ENCODE data around the gene TRIO.
"Not testable (repeated sequence)": the region's sequence is repeated elsewhere in the genome, so short reads cannot be mapped to it uniquely, and the experiment has no call there.

TRIO gene

GRCh38 chr5:14204011-14204670, 61.0 kb downstream of the TRIO start:
- TF ChIP-seq ELF4 (IDR thresholded peaks at IDR 0.05) = no peak
- no peak for TF ChIP-seq BHLHE40 (IDR thresholded peaks at IDR 0.05; ENCODE audit: borderline replicate concordance)
- TF ChIP-seq HDGF (IDR thresholded peaks at IDR 0.05; ENCODE audit: borderline replicate concordance) = no peak
- TF ChIP-seq NFRKB (IDR thresholded peaks at IDR 0.05) = no peak
- TF ChIP-seq ARNT (IDR thresholded peaks at IDR 0.05) = no peak
- TF ChIP-seq SUZ12 (IDR thresholded peaks at IDR 0.05) = no peak
- TF ChIP-seq SP1 (IDR thresholded peaks at IDR 0.05) = no peak
- no peak for TF ChIP-seq FOXK2 (IDR thresholded peaks at IDR 0.05)
- no peak for TF ChIP-seq FOXA1 (IDR thresholded peaks at IDR 0.05)
- TF ChIP-seq ZNF384 (IDR thresholded peaks at IDR 0.05) = no peak
- TF ChIP-seq LEF1 (IDR thresholded peaks at IDR 0.05; ENCODE audit: borderline replicate concordance) = no peak
- no peak for TF ChIP-seq L3MBTL2 (conservative IDR thresholded peaks at IDR 0.05)
- POLR2A ChIA-PET = interaction anchor here (0.9 kb wide), 1 partner anchor 10 kb away, joined by 4 read pairs; no protein-coding TSS in a partner anchor
- no peak for DNase-seq (ENCODE audit: extremely low spot score)
- CTCF ChIA-PET = interaction anchor here (1.7 kb wide), 1 partner anchor 14 kb away, joined by 4 read pairs; no protein-coding TSS in a partner anchor

GRCh38 chr5:14204785-14205321, 61.7 kb downstream of the TRIO start:
- ChIA-PET CTCF (no interaction called here), POLR2A (interaction anchor here (0.9 kb wide), 1 partner anchor 11 kb away, joined by 4 read pairs; no protein-coding TSS in a partner anchor)
- DNase-seq (ENCODE audit: extremely low spot score) = no peak
- no peak for TF ChIP-seq FOXM1 (IDR thresholded peaks at IDR 0.05; ENCODE audit: borderline replicate concordance)
- no peak for TF ChIP-seq TARDBP (IDR thresholded peaks at IDR 0.05)
- TF ChIP-seq LEF1 (IDR thresholded peaks at IDR 0.05; ENCODE audit: borderline replicate concordance) = no peak
- no peak for TF ChIP-seq SP1 (IDR thresholded peaks at IDR 0.05)
- no peak for TF ChIP-seq CTBP1 (IDR thresholded peaks at IDR 0.05; ENCODE audit: borderline replicate concordance)
- TF ChIP-seq SUZ12 (IDR thresholded peaks at IDR 0.05) = no peak
- no peak for TF ChIP-seq BHLHE40 (IDR thresholded peaks at IDR 0.05; ENCODE audit: borderline replicate concordance)
- TF ChIP-seq NFRKB (IDR thresholded peaks at IDR 0.05) = no peak
- no peak for TF ChIP-seq ZNF384 (IDR thresholded peaks at IDR 0.05)
- TF ChIP-seq ELF4 (IDR thresholded peaks at IDR 0.05) = no peak
- TF ChIP-seq PKNOX1 (IDR thresholded peaks at IDR 0.05) = no peak
- no peak for TF ChIP-seq FOXA1 (IDR thresholded peaks at IDR 0.05)
- TF ChIP-seq FOXK2 (IDR thresholded peaks at IDR 0.05) = no peak
- no peak for TF ChIP-seq ARNT (IDR thresholded peaks at IDR 0.05)
- no peak for TF ChIP-seq HDGF (IDR thresholded peaks at IDR 0.05; ENCODE audit: borderline replicate concordance)
- TF ChIP-seq L3MBTL2 (conservative IDR thresholded peaks at IDR 0.05) = no peak

GRCh38 chr5:14206028-14206725, 63.0 kb downstream of the TRIO start:
- no peak for DNase-seq (ENCODE audit: extremely low spot score)
- TF ChIP-seq LEF1 (IDR thresholded peaks at IDR 0.05; ENCODE audit: borderline replicate concordance) = no peak
- TF ChIP-seq CTBP1 (IDR thresholded peaks at IDR 0.05; ENCODE audit: borderline replicate concordance) = no peak
- TF ChIP-seq ZNF384 (IDR thresholded peaks at IDR 0.05) = no peak
- no peak for TF ChIP-seq SUZ12 (IDR thresholded peaks at IDR 0.05)
- no peak for TF ChIP-seq FOXA1 (IDR thresholded peaks at IDR 0.05)
- TF ChIP-seq FOXM1 (IDR thresholded peaks at IDR 0.05; ENCODE audit: borderline replicate concordance) = no peak
- no peak for TF ChIP-seq PKNOX1 (IDR thresholded peaks at IDR 0.05)
- no peak for TF ChIP-seq NFRKB (IDR thresholded peaks at IDR 0.05)
- POLR2A ChIA-PET = no interaction called here
- CTCF ChIA-PET = no interaction called here

GRCh38 chr5:14207428-14207827, 64.3 kb downstream of the TRIO start:
- DNase-seq (ENCODE audit: extremely low spot score); POLR2A ChIA-PET: not testable (repeated sequence)
- CTCF ChIA-PET = interaction anchor here (0.6 kb wide), 1 partner anchor 102 kb away, joined by 7 read pairs; no protein-coding TSS in a partner anchor

GRCh38 chr5:14208071-14209021, 65.2 kb downstream of the TRIO start:
- ChIA-PET CTCF (no interaction called here), POLR2A (no interaction called here)
- DNase-seq (ENCODE audit: extremely low spot score) = no peak
- TF ChIP-seq HDGF (IDR thresholded peaks at IDR 0.05; ENCODE audit: borderline replicate concordance) = no peak
- no peak for TF ChIP-seq L3MBTL2 (conservative IDR thresholded peaks at IDR 0.05)
- no peak for TF ChIP-seq FOXA1 (IDR thresholded peaks at IDR 0.05)
- no peak for TF ChIP-seq ARNT (IDR thresholded peaks at IDR 0.05)
- TF ChIP-seq NFRKB (IDR thresholded peaks at IDR 0.05) = no peak
- no peak for TF ChIP-seq SP1 (IDR thresholded peaks at IDR 0.05)
- no peak for TF ChIP-seq ELF4 (IDR thresholded peaks at IDR 0.05)
- no peak for TF ChIP-seq FOXM1 (IDR thresholded peaks at IDR 0.05; ENCODE audit: borderline replicate concordance)
- no peak for TF ChIP-seq SUZ12 (IDR thresholded peaks at IDR 0.05)
- TF ChIP-seq FOXK2 (IDR thresholded peaks at IDR 0.05) = no peak
- no peak for TF ChIP-seq CTBP1 (IDR thresholded peaks at IDR 0.05; ENCODE audit: borderline replicate concordance)
- TF ChIP-seq LEF1 (IDR thresholded peaks at IDR 0.05; ENCODE audit: borderline replicate concordance) = no peak
- TF ChIP-seq PKNOX1 (IDR thresholded peaks at IDR 0.05) = no peak
